Liver (tissue), 3 donors: ENCODE results near the gene FCGBP.

Source experiments
- CTCF ChIP-seq: fragments of 150-350 bp; IDR thresholded peaks from 2 replicates; pipeline ENCODE4 v1.5.1; 2017; ENCODE audit warnings: improper control_type of control experiment, low read depth, low read length; ENCODE audit not compliant: missing input control
- TAF1 ChIP-seq: conservative IDR thresholded peaks from 2 replicates; pipeline ENCODE4 v1.6.1; 2016; ENCODE audit warnings: antibody characterized with exemption, mild to moderate bottlenecking
- YY1 ChIP-seq: IDR thresholded peaks from 2 replicates; pipeline ENCODE4 v1.6.1; 2016; ENCODE audit warnings: antibody characterized with exemption, mild to moderate bottlenecking
- donor health status: healthy.
- donor health status: healthy.

DNA sequence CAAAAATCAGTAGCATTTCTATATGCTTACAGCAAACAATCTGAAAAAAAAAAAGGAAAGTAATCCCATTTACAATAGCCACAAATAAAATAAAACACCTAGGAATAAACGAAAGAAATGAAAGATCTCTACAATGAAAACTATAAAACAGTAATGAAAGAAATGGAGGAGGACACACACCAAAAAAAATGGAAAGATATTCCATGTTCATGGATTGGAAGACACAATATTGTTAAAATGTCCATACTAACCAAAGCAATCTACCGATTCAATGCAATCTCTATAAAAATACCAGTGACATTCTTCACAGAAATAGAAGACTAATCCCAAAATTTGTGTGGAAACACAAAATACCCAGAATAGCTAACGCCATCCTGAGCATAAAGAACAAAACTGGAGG is 4.7 kb downstream of the FCGBP start:
- TF ChIP-seq CTCF = no peak
- no peak for TF ChIP-seq YY1
- TF ChIP-seq TAF1 = no peak
